HepG2 (cell line): ENCODE results near the gene CCND1. TPM values are rescaled to one million over a fixed set of nuclear protein-coding genes. Genes with fewer than 3 reads are reported as not detected.
A peak's percentile ranks its signal among the peaks of the same experiment; 100 is the strongest.

Source experiments
- AKNA ChIP-seq: sonication (generic); formaldehyde crosslinking; IDR thresholded peaks from 2 replicates; pipeline ENCODE4 v1.4.0; 2020; ENCODE audit warnings: missing genetic modification reagents, borderline replicate concordance
- E2F1 ChIP-seq: sonication (generic); formaldehyde crosslinking; IDR thresholded peaks from 2 replicates; pipeline ENCODE4 v1.5.0; 2020; ENCODE audit warnings: missing genetic modification reagents
- FOXA3 ChIP-seq: IDR thresholded peaks from 2 replicates; pipeline ENCODE4 v1.6.1; 2016; ENCODE audit warnings: missing genetic modification reagents, missing compliant biosample characterization
- HMGXB3 ChIP-seq: sonication (generic); formaldehyde crosslinking; IDR thresholded peaks from 2 replicates; pipeline ENCODE4 v1.4.0; 2020; ENCODE audit warnings: missing genetic modification reagents, borderline replicate concordance
- HNRNPH1 ChIP-seq: fragments of 200-400 bp; formaldehyde crosslinking; optimal IDR thresholded peaks from 2 replicates; pipeline ENCODE3; 2017; ENCODE audit warnings: mild to moderate bottlenecking, low read depth, low read length
- HOXD1 ChIP-seq: sonication (generic); formaldehyde crosslinking; IDR thresholded peaks from 2 replicates; pipeline ENCODE4 v1.5.0; 2020; ENCODE audit warnings: missing genetic modification reagents
- KAT2B ChIP-seq: fragments of 150-350 bp; IDR thresholded peaks from 2 replicates; pipeline ENCODE4 v1.6.1; 2014; ENCODE audit warnings: low read depth, low read length, borderline replicate concordance
- MIER2 ChIP-seq: IDR thresholded peaks from 2 replicates; pipeline ENCODE4 v1.6.1; 2016; ENCODE audit warnings: missing biosample characterization, missing genetic modification reagents
- PCBP2 ChIP-seq: fragments of 200-400 bp; formaldehyde crosslinking; optimal IDR thresholded peaks from 2 replicates; pipeline ENCODE3; 2018; ENCODE audit warnings: low read length, low read depth; ENCODE audit not compliant: poor library complexity, severe bottlenecking
- SALL1 ChIP-seq: sonication (generic); formaldehyde crosslinking; IDR thresholded peaks from 2 replicates; pipeline ENCODE4 v1.8.0; 2022; ENCODE audit warnings: mild to moderate bottlenecking, missing genetic modification reagents
- TAF1 ChIP-seq: sonication (generic); formaldehyde crosslinking; IDR thresholded peaks from 2 replicates; pipeline ENCODE4 v1.4.0; 2020; ENCODE audit warnings: missing genetic modification reagents
- ZFP91 ChIP-seq: sonication (generic); formaldehyde crosslinking; IDR thresholded peaks from 2 replicates; pipeline ENCODE4 v1.9.0; 2022; ENCODE audit warnings: missing genetic modification reagents, mild to moderate bottlenecking, borderline replicate concordance
- ZNF280B ChIP-seq: sonication (generic); formaldehyde crosslinking; IDR thresholded peaks from 2 replicates; pipeline ENCODE4 v1.5.0; 2020; ENCODE audit warnings: missing genetic modification reagents, mild to moderate bottlenecking, borderline replicate concordance
- ZNF3 ChIP-seq: IDR thresholded peaks from 2 replicates; pipeline ENCODE4 v1.7.0; 2017; ENCODE audit warnings: inconsistent platforms
- ZNF562 ChIP-seq: sonication (generic); formaldehyde crosslinking; IDR thresholded peaks from 2 replicates; pipeline ENCODE4 v1.8.0; 2022; ENCODE audit warnings: missing genetic modification reagents, borderline replicate concordance
- ZNF7 ChIP-seq: IDR thresholded peaks from 2 replicates; pipeline ENCODE4 v1.6.1; 2016; ENCODE audit warnings: missing biosample characterization, missing genetic modification reagents
- polyA plus RNA-seq, 8 experiments: library from polyadenylated mRNA; depleted of rRNA in 3 of 8; stranded (reverse) in 7 of 8; unstranded in 1 of 8; fragments of >200 nt; fragmentation: Illumina TruSeq in 4 of 8; extraction: Trizol in 4 of 8; gene quantifications; 2 replicates each; pipeline versions ENCODE4 v1.2.1 to v1.2.3, GENCODE V29; 2011 to 2016; ENCODE audit warnings: low read depth in 4 of 8, missing spikeins in 1 of 8, mixed read lengths in 1 of 8; ENCODE audit not compliant: insufficient read depth in 1 of 8
- total RNA-seq, 5 experiments: library from RNA; depleted of rRNA; stranded (reverse); fragments of >200 nt; fragmentation: Illumina TruSeq; extraction: Trizol; gene quantifications; 2 replicates each; pipeline ENCODE4 v1.2.3, GENCODE V29; 2016; ENCODE audit warnings: low read depth in 1 of 5

The CCND1 gene
- total and polyA plus RNA-seq, 2 of the 13 experiments (the other 11 are each of a cell fraction or from before 2014, with no cell fraction given): 107 to 136 TPM

- TF ChIP-seq ZNF280B (CRISPR knock-in tag) (no peak), ZFP91 (CRISPR knock-in tag) (no peak; the same call in 1 of the 2 replicates), AKNA (CRISPR knock-in tag) (no peak), FOXA3 (peak; percentile 24; the same call in 1 of the 2 replicates), ZNF3 (CRISPR knock-in tag) (no peak), ZNF562 (CRISPR knock-in tag) (no peak), ZNF7 (CRISPR knock-in tag) (no peak), E2F1 (no peak), MIER2 (CRISPR knock-in tag) (no peak), HOXD1 (0 out of 2 replicates have a peak, but pooled peaks have one; percentile 36), TAF1 (peak; percentile 31; the same call in 1 of the 2 replicates), HMGXB3 (CRISPR knock-in tag) (no peak), PCBP2 (no peak), SALL1 (CRISPR knock-in tag) (peak; percentile 78; the same call in 1 of the 2 replicates), KAT2B (no peak), HNRNPH1 (no peak)
Observed at GRCh38 chr11:69702239-69702691, 61.3 kb downstream of the CCND1 start (continued).
